Measurements from ENCODE around the gene MAP3K3.

Gene MAP3K3

GRCh38 chr17:63596856-63597586 lies 25.2 kb upstream of the MAP3K3 start:
- H3K9me3 ChIP-seq (ENCODE audit: insufficient read depth, low read length, severe bottlenecking): no peaks in the 10 kb centered on the region
- H3K27ac ChIP-seq (ENCODE audit: low read length): no peak overlapping the region
- ATAC-seq (ENCODE audit: insufficient read depth, low read depth) (no peak), DNase-seq (no peak)
- H3K4me3 ChIP-seq (ENCODE audit: low read depth in 1 of 2, low read length in 2 of 2): no peak overlapping the region
- H2AFZ ChIP-seq (ENCODE audit: low read depth, low read length): no peak overlapping the region
- H3K36me3 ChIP-seq (ENCODE audit: insufficient read depth, low read length): peaks cover 19% of the 10 kb centered on the region
- H3K4me1 ChIP-seq (ENCODE audit: insufficient read depth, low read length): peaks cover 20% of the 10 kb centered on the region
- H3K27me3 ChIP-seq (ENCODE audit: insufficient read depth, low read length, poor library complexity): no peaks in the 10 kb centered on the region
- no peak overlapping the region for H3K4me2 ChIP-seq (ENCODE audit: insufficient read depth, low read length)
- H4K20me1 ChIP-seq (ENCODE audit: insufficient read depth, low read length): no peaks in the 10 kb centered on the region
- TF ChIP-seq CTCF (IDR thresholded peaks at IDR 0.05; ENCODE audit: borderline replicate concordance, extremely low read depth, low read length, poor library complexity, severe bottlenecking) (no peak), EZH2 (IDR thresholded peaks at IDR 0.05; ENCODE audit: borderline replicate concordance, low read depth, low read length, severe bottlenecking) (no peak)
- H3K9ac ChIP-seq (ENCODE audit: low read depth, low read length): no peak overlapping the region
- H3K79me2 ChIP-seq (ENCODE audit: insufficient read depth, low read length): peaks cover 16% of the 10 kb centered on the region

GRCh38 chr17:63598281-63598680 lies 23.9 kb upstream of the MAP3K3 start:
- Histone ChIP-seq H3K79me2 (ENCODE audit: insufficient read depth, low read length) (peaks cover 18% of the 10 kb centered on the region), H3K36me3 (ENCODE audit: insufficient read depth, low read length) (peaks cover 10% of the 10 kb centered on the region), H3K27ac (ENCODE audit: low read length) (no peak overlapping the region), H4K20me1 (ENCODE audit: insufficient read depth, low read length) (no peaks in the 10 kb centered on the region), H3K9me3 (ENCODE audit: insufficient read depth, low read length, severe bottlenecking) (no peaks in the 10 kb centered on the region), H3K4me2 (ENCODE audit: insufficient read depth, low read length) (no peak overlapping the region), H2AFZ (ENCODE audit: low read depth, low read length) (no peak overlapping the region), H3K27me3 (ENCODE audit: insufficient read depth, low read length, poor library complexity) (no peaks in the 10 kb centered on the region), H3K4me3 (ENCODE audit: low read depth in 1 of 2, low read length in 2 of 2) (no peak overlapping the region), H3K9ac (ENCODE audit: low read depth, low read length) (no peak overlapping the region), H3K4me1 (ENCODE audit: insufficient read depth, low read length) (peaks cover 27% of the 10 kb centered on the region)
- TF ChIP-seq CTCF (IDR thresholded peaks at IDR 0.05; ENCODE audit: borderline replicate concordance, extremely low read depth, low read length, poor library complexity, severe bottlenecking) (no peak), EZH2 (IDR thresholded peaks at IDR 0.05; ENCODE audit: borderline replicate concordance, low read depth, low read length, severe bottlenecking) (no peak)
- ATAC-seq (ENCODE audit: insufficient read depth, low read depth) (no peak), DNase-seq (no peak)

- H3K4me3 ChIP-seq (ENCODE audit: low read depth in 1 of 2, low read length in 2 of 2): peak within 1 kb of the TSS; percentile 54 to 82
- TF ChIP-seq CTCF (IDR thresholded peaks at IDR 0.05; ENCODE audit: borderline replicate concordance, extremely low read depth, low read length, poor library complexity, severe bottlenecking): no peak
- TF ChIP-seq EZH2 (IDR thresholded peaks at IDR 0.05; ENCODE audit: borderline replicate concordance, low read depth, low read length, severe bottlenecking): no peak
- H3K4me2 ChIP-seq (ENCODE audit: insufficient read depth, low read length): peak within 1 kb of the TSS; percentile 94
- DNase-seq (peak; percentile 84), ATAC-seq (ENCODE audit: insufficient read depth, low read depth) (peak; percentile 94)
- peak within 1 kb of the TSS; percentile 79 for H3K27ac ChIP-seq (ENCODE audit: low read length)
- H2AFZ ChIP-seq (ENCODE audit: low read depth, low read length): peak within 1 kb of the TSS; percentile 96
- H3K36me3 ChIP-seq (ENCODE audit: insufficient read depth, low read length): peaks cover 17% of the 10 kb centered on the region
- H3K9me3 ChIP-seq (ENCODE audit: insufficient read depth, low read length, severe bottlenecking): no peaks in the 10 kb centered on the region
- peaks cover 18% of the 10 kb centered on the region for H3K79me2 ChIP-seq (ENCODE audit: insufficient read depth, low read length)
- peak within 1 kb of the TSS; percentile 81 for H3K9ac ChIP-seq (ENCODE audit: low read depth, low read length)
- peaks cover 27% of the 10 kb centered on the region for H3K4me1 ChIP-seq (ENCODE audit: insufficient read depth, low read length)
- H3K27me3 ChIP-seq (ENCODE audit: insufficient read depth, low read length, poor library complexity): no peaks in the 10 kb centered on the region
- H4K20me1 ChIP-seq (ENCODE audit: insufficient read depth, low read length): no peaks in the 10 kb centered on the region
Measured at GRCh38 chr17:63600569-63601438, 21.4 kb upstream of the MAP3K3 start, which contains the start of gene TACO1. Gene TACO1, plus strand, starts transcription at chr17:63600895. Its CDS starts 189 bp downstream, at chr17:63601084.

All from DND-41 (cell line).